ENCODE measurements around the gene ETV6.

- no peak for TF ChIP-seq CTCF (IDR thresholded peaks at IDR 0.05)
- TF ChIP-seq POLR2A (IDR thresholded peaks at IDR 0.05), result no peak
These were observed 26.6 kb upstream of the ETV6 start for GRCh38 chr12:11622876-11623281.

Data from lower leg skin (tissue), 3 donors.